Astrocyte (in vitro differentiated cells and primary cell): ENCODE measurements around the gene RASL10A. TPM values are rescaled to one million over a fixed set of nuclear protein-coding genes. Genes with fewer than 3 reads are reported as not detected.

Experiments used
- DNase-seq: peaks from one replicate; pipeline ENCODE4 v3.0.0-alpha.2; 2010; ENCODE audit warnings: low read depth
- FAIRE-seq: peaks from 2 replicates; lab custom pipeline; 2011; peaks lifted over from hg19 to GRCh38; lab: Jason Lieb, UNC
- H2AFZ ChIP-seq: 2 replicates; pipeline ENCODE4 v1.6.0; 2012; ENCODE audit warnings: low read depth, low read length, inconsistent platforms
- H3K27ac ChIP-seq: 2 replicates; pipeline ENCODE4 v1.5.1; 2011; ENCODE audit warnings: low read depth, low read length, inconsistent platforms
- H3K27me3 ChIP-seq: 2 replicates; pipeline ENCODE4 v1.6.0; 2011; ENCODE audit warnings: low read length, inconsistent platforms; ENCODE audit not compliant: insufficient read depth
- H3K36me3 ChIP-seq: 2 replicates; pipeline ENCODE4 v1.5.1; 2011; ENCODE audit warnings: low read length, inconsistent platforms; ENCODE audit not compliant: insufficient read depth
- H3K4me1 ChIP-seq: 2 replicates; pipeline ENCODE4 v1.5.1; 2011; ENCODE audit warnings: low read length, inconsistent platforms; ENCODE audit not compliant: insufficient read depth
- H3K4me2 ChIP-seq: 2 replicates; pipeline ENCODE4 v1.6.0; 2012; ENCODE audit warnings: low read length, inconsistent platforms
- H3K4me3 ChIP-seq: 2 replicates; pipeline ENCODE4 v1.5.1; 2011; ENCODE audit warnings: low read depth, mild to moderate bottlenecking, low read length, inconsistent platforms; ENCODE audit not compliant: insufficient read depth
- H3K79me2 ChIP-seq: 2 replicates; pipeline ENCODE4 v1.6.0; 2012; ENCODE audit warnings: mild to moderate bottlenecking, low read length, inconsistent platforms; ENCODE audit not compliant: insufficient read depth
- H3K9ac ChIP-seq: 2 replicates; pipeline ENCODE4 v1.6.0; 2012; ENCODE audit warnings: mild to moderate bottlenecking, low read length, inconsistent platforms
- H3K9me3 ChIP-seq: 2 replicates; pipeline ENCODE4 v1.5.1; 2012; ENCODE audit warnings: low read depth, mild to moderate bottlenecking, low read length, inconsistent platforms; ENCODE audit not compliant: insufficient read depth
- H4K20me1 ChIP-seq: 2 replicates; pipeline ENCODE4 v1.6.0; 2012; ENCODE audit warnings: low read length, inconsistent platforms; ENCODE audit not compliant: insufficient read depth
- H3K27ac Mint-ChIP-seq: one replicate; pipeline ENCODE4 v1.8.0; 2021; ENCODE audit warnings: mild to moderate bottlenecking, mixed read lengths; ENCODE audit not compliant: unreplicated experiment
- H3K27me3 Mint-ChIP-seq: one replicate; pipeline ENCODE4 v1.8.0; 2021; ENCODE audit warnings: low read depth, mixed read lengths; ENCODE audit not compliant: unreplicated experiment
- H3K36me3 Mint-ChIP-seq: one replicate; pipeline ENCODE4 v1.8.0; 2021; ENCODE audit warnings: low read depth, mixed read lengths; ENCODE audit not compliant: unreplicated experiment
- H3K4me1 Mint-ChIP-seq: one replicate; pipeline ENCODE4 v1.8.0; 2021; ENCODE audit warnings: low read depth, mixed read lengths; ENCODE audit not compliant: unreplicated experiment
- H3K4me3 Mint-ChIP-seq: one replicate; pipeline ENCODE4 v1.8.0; 2021; ENCODE audit warnings: mild to moderate bottlenecking, moderate library complexity, mixed read lengths; ENCODE audit not compliant: unreplicated experiment
- H3K9me3 Mint-ChIP-seq: one replicate; pipeline ENCODE4 v1.8.0; 2021; ENCODE audit warnings: mild to moderate bottlenecking, mixed read lengths; ENCODE audit not compliant: unreplicated experiment
- EZH2 ChIP-seq: IDR thresholded peaks from 2 replicates; pipeline ENCODE4 v1.6.1; 2012; ENCODE audit warnings: mild to moderate bottlenecking, low read length, inconsistent platforms; ENCODE audit not compliant: insufficient read depth
- total RNA-seq: library from RNA; stranded (reverse); gene quantifications from 2 replicates; pipeline ENCODE4 v1.2.1, GENCODE V29; 2021
- TF ChIP-seq, protein P1 (sequence below): IDR thresholded peaks from 2 replicates; pipeline ENCODE4 v1.5.1; 2011; ENCODE audit warnings: low read depth, mild to moderate bottlenecking, inconsistent platforms, low read length, moderate library complexity; ENCODE audit not compliant: insufficient read depth

Gene RASL10A
- total RNA-seq, 1 donor from 2014 or later = 1.5 TPM

DNA sequence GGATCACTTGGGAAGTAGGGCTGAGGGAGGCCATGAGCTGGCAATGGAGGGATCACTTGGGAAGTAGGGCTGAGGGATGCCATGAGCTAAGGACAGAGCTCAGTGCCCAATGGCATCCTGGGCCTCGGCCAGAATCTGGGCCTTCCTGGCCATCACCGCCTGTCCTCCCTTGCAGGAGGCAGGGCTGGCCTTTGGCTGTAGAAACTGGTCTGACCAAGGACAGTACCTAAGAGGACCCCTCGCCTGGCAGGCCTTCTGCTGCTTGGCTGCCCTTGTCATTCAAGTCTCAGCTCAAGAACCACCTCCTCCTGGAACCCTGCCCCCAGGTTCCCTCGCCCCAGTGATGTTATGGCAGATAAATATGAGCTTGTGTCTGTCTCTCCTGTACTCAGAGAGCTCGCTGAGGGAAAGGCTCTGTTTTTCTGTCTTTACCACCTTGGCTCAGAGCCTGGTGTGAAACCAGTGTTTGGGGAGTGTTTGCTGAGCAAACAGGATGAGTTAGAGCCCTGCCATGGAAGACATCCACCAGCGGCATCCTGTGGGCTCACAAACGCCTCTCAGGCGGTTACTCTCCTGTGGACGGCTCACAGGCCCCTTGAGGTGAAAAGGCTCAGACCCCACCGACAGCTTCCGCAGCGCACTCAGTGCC lies 19.3 kb upstream of the RASL10A start:
- Mint-ChIP-seq H3K4me3 (no peak overlapping the region), H3K27me3 (no peaks in the 10 kb centered on the region), H3K27ac (no peak overlapping the region), H3K9me3 (no peaks in the 10 kb centered on the region), H3K4me1 (peaks cover 6% of the 10 kb centered on the region), H3K36me3 (peaks cover 31% of the 10 kb centered on the region)
- no peaks in the 10 kb centered on the region for H3K27me3 ChIP-seq
- peaks cover 21% of the 10 kb centered on the region for H4K20me1 ChIP-seq
- TF ChIP-seq, protein P1, sequence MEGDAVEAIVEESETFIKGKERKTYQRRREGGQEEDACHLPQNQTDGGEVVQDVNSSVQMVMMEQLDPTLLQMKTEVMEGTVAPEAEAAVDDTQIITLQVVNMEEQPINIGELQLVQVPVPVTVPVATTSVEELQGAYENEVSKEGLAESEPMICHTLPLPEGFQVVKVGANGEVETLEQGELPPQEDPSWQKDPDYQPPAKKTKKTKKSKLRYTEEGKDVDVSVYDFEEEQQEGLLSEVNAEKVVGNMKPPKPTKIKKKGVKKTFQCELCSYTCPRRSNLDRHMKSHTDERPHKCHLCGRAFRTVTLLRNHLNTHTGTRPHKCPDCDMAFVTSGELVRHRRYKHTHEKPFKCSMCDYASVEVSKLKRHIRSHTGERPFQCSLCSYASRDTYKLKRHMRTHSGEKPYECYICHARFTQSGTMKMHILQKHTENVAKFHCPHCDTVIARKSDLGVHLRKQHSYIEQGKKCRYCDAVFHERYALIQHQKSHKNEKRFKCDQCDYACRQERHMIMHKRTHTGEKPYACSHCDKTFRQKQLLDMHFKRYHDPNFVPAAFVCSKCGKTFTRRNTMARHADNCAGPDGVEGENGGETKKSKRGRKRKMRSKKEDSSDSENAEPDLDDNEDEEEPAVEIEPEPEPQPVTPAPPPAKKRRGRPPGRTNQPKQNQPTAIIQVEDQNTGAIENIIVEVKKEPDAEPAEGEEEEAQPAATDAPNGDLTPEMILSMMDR = no peak
- no peak for TF ChIP-seq EZH2
- H3K9ac ChIP-seq = no peak overlapping the region
- no peak overlapping the region for H2AFZ ChIP-seq
- H3K27ac ChIP-seq = no peak overlapping the region
- H3K4me3 ChIP-seq = no peak overlapping the region
- peaks cover 14% of the 10 kb centered on the region for H3K4me1 ChIP-seq
- H3K79me2 ChIP-seq = no peaks in the 10 kb centered on the region
- no peaks in the 10 kb centered on the region for H3K9me3 ChIP-seq
- no peak overlapping the region for H3K4me2 ChIP-seq
- no peak for DNase-seq
- peaks cover 13% of the 10 kb centered on the region for H3K36me3 ChIP-seq
- no peak for FAIRE-seq

DNA sequence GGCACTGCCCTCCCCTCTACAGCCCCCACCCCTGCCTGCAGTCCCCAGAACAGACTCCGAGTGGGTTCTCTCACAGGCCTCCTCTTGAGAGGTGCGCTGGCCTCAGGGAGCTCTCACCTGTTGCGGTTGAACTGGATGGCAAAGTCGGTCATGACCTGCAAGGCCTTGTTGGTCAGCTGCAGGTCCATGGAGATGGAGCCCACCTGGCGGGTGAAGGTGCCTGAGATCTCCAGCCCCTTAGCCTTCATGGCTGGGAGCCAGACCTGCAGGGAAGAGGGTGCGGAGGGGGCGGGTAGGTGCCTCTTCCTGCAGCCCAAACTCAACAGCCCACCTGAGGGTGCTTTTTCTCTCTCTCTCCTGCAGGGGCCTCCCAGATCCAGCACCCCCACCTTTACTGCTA lies 18.7 kb upstream of the RASL10A start:
- H3K36me3 Mint-ChIP-seq = peaks cover 28% of the 10 kb centered on the region
- Histone ChIP-seq H3K9me3 (no peaks in the 10 kb centered on the region), H3K27me3 (no peaks in the 10 kb centered on the region), H3K4me3 (no peak overlapping the region), H3K9ac (no peak overlapping the region), H3K27ac (no peak overlapping the region), H3K4me1 (peaks cover 18% of the 10 kb centered on the region), H4K20me1 (peaks cover 16% of the 10 kb centered on the region), H3K79me2 (no peaks in the 10 kb centered on the region), H3K4me2 (no peak overlapping the region), H3K36me3 (peaks cover 13% of the 10 kb centered on the region), H2AFZ (no peak overlapping the region)
- DNase-seq = no peak
- TF ChIP-seq EZH2 = no peak
- TF ChIP-seq, protein P1 = no peak
- no peaks in the 10 kb centered on the region for H3K9me3 Mint-ChIP-seq
- no peaks in the 10 kb centered on the region for H3K27me3 Mint-ChIP-seq
- H3K4me3 Mint-ChIP-seq = no peak overlapping the region
- FAIRE-seq = no peak
- H3K27ac Mint-ChIP-seq = no peak overlapping the region
- H3K4me1 Mint-ChIP-seq = peaks cover 6% of the 10 kb centered on the region

DNA sequence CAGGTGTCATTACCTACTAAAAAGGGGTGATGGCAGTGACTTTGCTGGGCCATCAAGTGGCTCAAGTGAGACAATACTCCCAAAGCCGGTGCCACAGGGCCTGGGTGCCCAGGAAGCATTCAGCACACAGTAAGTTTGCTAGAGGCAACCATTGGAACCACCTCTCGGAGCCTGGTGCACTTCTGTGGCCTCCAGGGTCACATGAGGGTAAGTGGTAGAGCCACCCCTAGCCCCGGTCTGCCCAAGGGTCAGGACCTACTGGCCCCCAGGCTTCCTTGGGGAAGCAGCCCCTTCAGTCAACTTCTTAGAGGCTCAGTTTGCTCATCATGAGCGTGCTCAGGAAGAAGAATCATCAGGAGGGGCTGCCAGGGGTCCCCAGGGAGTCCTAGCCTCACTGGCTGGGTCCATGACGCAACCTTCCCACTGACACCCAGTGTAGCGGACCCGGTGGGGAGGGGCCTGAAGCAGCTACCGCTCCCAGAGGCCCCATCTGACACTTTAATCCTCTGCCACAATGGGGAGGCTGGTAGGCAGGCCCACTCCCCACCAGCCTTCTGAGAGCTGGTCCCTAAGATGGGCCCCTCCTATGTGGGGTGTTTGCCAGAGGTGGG lies 17.5 kb upstream of the RASL10A start:
- no peaks in the 10 kb centered on the region for H3K27me3 Mint-ChIP-seq
- TF ChIP-seq, protein P1 = no peak
- no peak for TF ChIP-seq EZH2

More for the DNA sequence above, 17.5 kb upstream of the RASL10A start:
- Histone ChIP-seq H3K9me3 (no peaks in the 10 kb centered on the region), H3K27ac (no peak overlapping the region), H4K20me1 (peaks cover 7% of the 10 kb centered on the region), H3K4me2 (no peak overlapping the region), H3K4me3 (no peak overlapping the region), H2AFZ (no peak overlapping the region), H3K9ac (no peak overlapping the region), H3K36me3 (peaks cover 6% of the 10 kb centered on the region), H3K79me2 (no peaks in the 10 kb centered on the region), H3K27me3 (no peaks in the 10 kb centered on the region), H3K4me1 (peaks cover 22% of the 10 kb centered on the region)
- H3K4me3 Mint-ChIP-seq = no peak overlapping the region
- H3K9me3 Mint-ChIP-seq = no peaks in the 10 kb centered on the region
- peaks cover 3% of the 10 kb centered on the region for H3K4me1 Mint-ChIP-seq
- FAIRE-seq = no peak
- no peak overlapping the region for H3K27ac Mint-ChIP-seq
- peaks cover 19% of the 10 kb centered on the region for H3K36me3 Mint-ChIP-seq
- no peak for DNase-seq
